Measurements from ENCODE around the gene GLIS1. TPM values are rescaled to one million over a fixed set of nuclear protein-coding genes. Genes with fewer than 3 reads are reported as not detected.
A peak's percentile ranks its signal among the peaks of the same experiment; 100 is the strongest.

The GLIS1 gene
- polyA plus RNA-seq, 3 donors from 2014 or later, result not detected

GRCh38 chr1:53588053-53588779 lies 150.7 kb downstream of the GLIS1 start:
- no peaks in the 10 kb centered on the region for H3K36me3 Mint-ChIP-seq
- peaks cover 28 to 34% of the 10 kb centered on the region in 2 donors for H3K4me1 Mint-ChIP-seq
- peaks cover 3 to 24% (median 9%) of the 10 kb centered on the region in 3 donors for H3K27me3 Mint-ChIP-seq (ENCODE audit: low read depth in 3 of 3)
- H3K4me3 Mint-ChIP-seq, result no peak overlapping the region
- DNase-seq, result no peak
- peaks cover 0 to 2% (median 0%) of the 10 kb centered on the region in 6 donors for H3K9me3 Mint-ChIP-seq
- peak overlapping the region in 3 of 6 donors; percentile 41 to 92 (median 60) for H3K27ac Mint-ChIP-seq

GRCh38 chr1:53587252-53587988 lies 151.5 kb downstream of the GLIS1 start:
- Mint-ChIP-seq H3K36me3 (no peaks in the 10 kb centered on the region), H3K9me3 (peaks cover 0 to 2% (median 0%) of the 10 kb centered on the region in 6 donors), H3K27me3 (ENCODE audit: low read depth in 3 of 3) (peaks cover 3 to 24% (median 9%) of the 10 kb centered on the region in 3 donors), H3K27ac (peak overlapping the region in 2 of 6 donors; percentile 82 to 92), H3K4me1 (peaks cover 36 to 42% of the 10 kb centered on the region in 2 donors), H3K4me3 (no peak overlapping the region)
- no peak for DNase-seq

- H3K9me3 Mint-ChIP-seq, result peaks cover 0 to 4% (median 0%) of the 10 kb centered on the region in 6 donors
- H3K4me3 Mint-ChIP-seq, result no peak overlapping the region
- peaks cover 8 to 29% (median 9%) of the 10 kb centered on the region in 3 donors for H3K27me3 Mint-ChIP-seq (ENCODE audit: low read depth in 3 of 3)
- no peak for DNase-seq
- H3K36me3 Mint-ChIP-seq, result no peaks in the 10 kb centered on the region
- peak overlapping the region in 4 of 6 donors; percentile 36 to 92 (median 76) for H3K27ac Mint-ChIP-seq
- H3K4me1 Mint-ChIP-seq, result peaks cover 43 to 49% of the 10 kb centered on the region in 2 donors
Measured at GRCh38 chr1:53586765-53587164, 152.2 kb downstream of the GLIS1 start.

- Mint-ChIP-seq H3K36me3 (no peaks in the 10 kb centered on the region), H3K27ac (peak overlapping the region in 4 of 6 donors; percentile 88 to 92 (median 90)), H3K27me3 (ENCODE audit: low read depth in 3 of 3) (peaks cover 8 to 29% (median 9%) of the 10 kb centered on the region in 3 donors), H3K4me1 (peaks cover 53 to 60% of the 10 kb centered on the region in 2 donors), H3K9me3 (peaks cover 0 to 4% (median 0%) of the 10 kb centered on the region in 6 donors), H3K4me3 (peak overlapping the region in 3 of 5 donors; percentile 67 to 71 (median 68))
- no peak for DNase-seq
Measured at GRCh38 chr1:53585565-53585964, 153.4 kb downstream of the GLIS1 start.

GRCh38 chr1:53585129-53585528 lies 153.8 kb downstream of the GLIS1 start:
- Mint-ChIP-seq H3K27me3 (ENCODE audit: low read depth in 3 of 3) (peaks cover 6 to 29% (median 10%) of the 10 kb centered on the region in 3 donors), H3K36me3 (no peaks in the 10 kb centered on the region), H3K4me1 (peaks cover 53 to 60% of the 10 kb centered on the region in 2 donors), H3K4me3 (peak overlapping the region; percentile 54 to 71 (median 67)), H3K27ac (peak overlapping the region; percentile 51 to 92 (median 90)), H3K9me3 (peaks cover 0 to 4% (median 0%) of the 10 kb centered on the region in 6 donors)
- DNase-seq, result peak; percentile 84 to 86 (median 85)

- Mint-ChIP-seq H3K27me3 (ENCODE audit: low read depth in 3 of 3) (peaks cover 6 to 29% (median 10%) of the 10 kb centered on the region in 3 donors), H3K4me3 (peak overlapping the region; percentile 54 to 71 (median 67)), H3K27ac (peak overlapping the region; percentile 51 to 92 (median 90)), H3K9me3 (peaks cover 0 to 4% (median 0%) of the 10 kb centered on the region in 6 donors), H3K4me1 (peaks cover 53 to 60% of the 10 kb centered on the region in 2 donors), H3K36me3 (no peaks in the 10 kb centered on the region)
- no peak for DNase-seq
Measured at GRCh38 chr1:53584777-53585107, 154.2 kb downstream of the GLIS1 start.

- Mint-ChIP-seq H3K27me3 (ENCODE audit: low read depth in 3 of 3) (peaks cover 6 to 29% (median 10%) of the 10 kb centered on the region in 3 donors), H3K27ac (peak overlapping the region in 5 of 6 donors; percentile 88 to 92 (median 90)), H3K4me3 (peak overlapping the region in 4 of 5 donors; percentile 38 to 60 (median 49)), H3K4me1 (peaks cover 53 to 60% of the 10 kb centered on the region in 2 donors), H3K36me3 (no peaks in the 10 kb centered on the region), H3K9me3 (peaks cover 0 to 4% (median 0%) of the 10 kb centered on the region in 6 donors)
- no peak for DNase-seq
Measured at GRCh38 chr1:53583868-53584776, 154.8 kb downstream of the GLIS1 start.

- H3K9me3 Mint-ChIP-seq, result peaks cover 0 to 4% (median 0%) of the 10 kb centered on the region in 6 donors
- H3K4me3 Mint-ChIP-seq, result peak overlapping the region in 3 of 5 donors; percentile 16 to 47 (median 46)
- peaks cover 0 to 4% (median 0%) of the 10 kb centered on the region in 3 donors for H3K36me3 Mint-ChIP-seq
- peak overlapping the region in 5 of 6 donors; percentile 77 to 92 (median 89) for H3K27ac Mint-ChIP-seq
- no peak for DNase-seq
- H3K27me3 Mint-ChIP-seq (ENCODE audit: low read depth in 3 of 3), result peaks cover 6 to 29% (median 8%) of the 10 kb centered on the region in 3 donors
- peaks cover 53 to 60% of the 10 kb centered on the region in 2 donors for H3K4me1 Mint-ChIP-seq
Measured at GRCh38 chr1:53583021-53583867, 155.7 kb downstream of the GLIS1 start.

- Mint-ChIP-seq H3K4me3 (peak overlapping the region; percentile 33 to 60 (median 45)), H3K27ac (peak overlapping the region; percentile 53 to 92 (median 90)), H3K27me3 (ENCODE audit: low read depth in 3 of 3) (peaks cover 6 to 27% (median 8%) of the 10 kb centered on the region in 3 donors), H3K4me1 (peaks cover 53 to 60% of the 10 kb centered on the region in 2 donors), H3K36me3 (peaks cover 0 to 4% (median 0%) of the 10 kb centered on the region in 3 donors), H3K9me3 (peaks cover 0 to 4% (median 0%) of the 10 kb centered on the region in 6 donors)
- peak; percentile 84 to 86 (median 86) for DNase-seq
Measured at GRCh38 chr1:53582211-53583020, 156.5 kb downstream of the GLIS1 start.

- Mint-ChIP-seq H3K36me3 (peaks cover 0 to 4% (median 0%) of the 10 kb centered on the region in 3 donors), H3K4me1 (peaks cover 57 to 62% of the 10 kb centered on the region in 2 donors), H3K27ac (peak overlapping the region in 5 of 6 donors; percentile 31 to 92 (median 89)), H3K4me3 (peak overlapping the region in 4 of 5 donors; percentile 22 to 60 (median 39)), H3K9me3 (peaks cover 0 to 4% (median 0%) of the 10 kb centered on the region in 6 donors), H3K27me3 (ENCODE audit: low read depth in 3 of 3) (peaks cover 6 to 28% (median 8%) of the 10 kb centered on the region in 3 donors)
- DNase-seq, result no peak
Measured at GRCh38 chr1:53581476-53581875, 157.5 kb downstream of the GLIS1 start.

- Mint-ChIP-seq H3K36me3 (peaks cover 0 to 4% (median 0%) of the 10 kb centered on the region in 3 donors), H3K27ac (peak overlapping the region in 3 of 6 donors; percentile 31 to 90 (median 84)), H3K27me3 (ENCODE audit: low read depth in 3 of 3) (peaks cover 6 to 24% (median 12%) of the 10 kb centered on the region in 3 donors), H3K4me3 (peak overlapping the region in 4 of 5 donors; percentile 22 to 60 (median 39)), H3K4me1 (peaks cover 59 to 62% of the 10 kb centered on the region in 2 donors), H3K9me3 (peaks cover 0 to 4% (median 0%) of the 10 kb centered on the region in 6 donors)
- DNase-seq, result no peak
Measured at GRCh38 chr1:53580739-53581475, 158.1 kb downstream of the GLIS1 start.
